Endothelial cell of hepatic sinusoid (primary cell): Measurements from ENCODE around the gene ATP6AP1.

Experiments
- in situ Hi-C: cut with HindIII; loops from 2 replicates; pipeline ENCODE4 v1.10.0; 2017; ENCODE audit warnings: low sequenced_read_pairs

The ATP6AP1 gene

GRCh38 chrX:154444755-154445246 lies 16.3 kb downstream of the ATP6AP1 start:
- in situ Hi-C loops = loop anchor here (10.0 kb wide), 1 partner anchor 60 kb away; no protein-coding TSS in a partner anchor

- in situ Hi-C loops = loop anchor here (10.0 kb wide), 1 partner anchor 59 kb away; no protein-coding TSS in a partner anchor
Observed at GRCh38 chrX:154445776-154446175, 17.3 kb downstream of the ATP6AP1 start.

- in situ Hi-C loops = loop anchor here (10.0 kb wide), 1 partner anchor 58 kb away; no protein-coding TSS in a partner anchor
Observed at GRCh38 chrX:154446430-154446829, 18.0 kb downstream of the ATP6AP1 start.

- in situ Hi-C loops = loop anchor here (10.0 kb wide), 1 partner anchor 56 kb away; no protein-coding TSS in a partner anchor
Observed at GRCh38 chrX:154448484-154448883, 20.0 kb downstream of the ATP6AP1 start.

- in situ Hi-C loops = loop anchor here (10.0 kb wide), 1 partner anchor 55 kb away; no protein-coding TSS in a partner anchor
Observed at GRCh38 chrX:154449618-154450017, 21.1 kb downstream of the ATP6AP1 start.

GRCh38 chrX:154450312-154450711 lies 21.8 kb downstream of the ATP6AP1 start:
- in situ Hi-C loops = no loop called here

- in situ Hi-C loops = no loop called here
Observed at GRCh38 chrX:154452823-154453222, 24.3 kb downstream of the ATP6AP1 start.

GRCh38 chrX:154457491-154458115 lies 29.1 kb downstream of the ATP6AP1 start:
- in situ Hi-C loops = no loop called here

- in situ Hi-C loops = no loop called here
Observed at GRCh38 chrX:154458116-154458953, 29.9 kb downstream of the ATP6AP1 start, which contains the start of gene PLXNA3. TSS of gene PLXNA3 (plus strand) at chrX:154458281. CDS start at chrX:154460184, 1,903 bp downstream.

GRCh38 chrX:154458954-154459778 lies 30.7 kb downstream of the ATP6AP1 start:
- in situ Hi-C loops = no loop called here

- in situ Hi-C loops = no loop called here
Observed at GRCh38 chrX:154459832-154460231, 31.4 kb downstream of the ATP6AP1 start.

- in situ Hi-C loops = no loop called here
Observed at GRCh38 chrX:154460326-154460725, 31.8 kb downstream of the ATP6AP1 start.

- in situ Hi-C loops = no loop called here
Observed at GRCh38 chrX:154462396-154462795, 33.9 kb downstream of the ATP6AP1 start.

GRCh38 chrX:154463611-154464220 lies 35.2 kb downstream of the ATP6AP1 start:
- in situ Hi-C loops = no loop called here

GRCh38 chrX:154464806-154465365 lies 36.4 kb downstream of the ATP6AP1 start:
- in situ Hi-C loops = no loop called here

GRCh38 chrX:154465601-154466000 lies 37.1 kb downstream of the ATP6AP1 start:
- in situ Hi-C loops = no loop called here

GRCh38 chrX:154466036-154466435 lies 37.6 kb downstream of the ATP6AP1 start:
- in situ Hi-C loops = no loop called here

GRCh38 chrX:154466907-154467306 lies 38.4 kb downstream of the ATP6AP1 start:
- in situ Hi-C loops = no loop called here

- in situ Hi-C loops = no loop called here
Observed at GRCh38 chrX:154467556-154467955, 39.1 kb downstream of the ATP6AP1 start.

- in situ Hi-C loops = no loop called here
Observed at GRCh38 chrX:154468217-154468616, 39.7 kb downstream of the ATP6AP1 start.
